Measurements from ENCODE around the gene ABCB10.

GRCh38 chr1:229479660-229480399, 78.7 kb downstream of the ABCB10 start:
- no peak for TF ChIP-seq EZH2 (IDR thresholded peaks at IDR 0.05; ENCODE audit: insufficient read depth, poor library complexity, severe bottlenecking)
- TF ChIP-seq EZH2phosphoT487 (IDR thresholded peaks at IDR 0.05; ENCODE audit: insufficient read depth, low read depth) = no peak
